ENCODE results near the gene TAF11L11. TPM values are rescaled to one million over a fixed set of nuclear protein-coding genes. Genes with fewer than 3 reads are reported as not detected.
"Not testable (repeated sequence)": the region's sequence is repeated elsewhere in the genome, so short reads cannot be mapped to it uniquely, and the experiment has no call there.

The TAF11L11 gene
- total RNA-seq, 2 experiments from 2014 or later: not detected

GRCh38 chr5:17631788-17632187 lies 27.8 kb downstream of the TAF11L11 start, which contains the start of gene TAF11L13:
TAF11L13 (plus strand) TSS chr5:17632088.
- ATAC-seq; intact Hi-C loops (cut with DNase I, micrococcal nuclease); CTCF ChIA-PET; POLR2A ChIA-PET; H3K4me3 Mint-ChIP-seq; H3K27ac Mint-ChIP-seq; H3K36me3 Mint-ChIP-seq (ENCODE audit: low read depth); H3K9me3 Mint-ChIP-seq (ENCODE audit: low read depth); DNase-seq; H3K27me3 Mint-ChIP-seq; H3K4me1 Mint-ChIP-seq: not testable (repeated sequence)

- H3K4me3 Mint-ChIP-seq: no peak within 1 kb of the TSS
- no peak for DNase-seq
- ChIA-PET CTCF (no interaction called here), POLR2A (no interaction called here)
- H3K9me3 Mint-ChIP-seq (ENCODE audit: low read depth): no peaks in the 10 kb centered on the region
- no peak for ATAC-seq
- H3K36me3 Mint-ChIP-seq (ENCODE audit: low read depth): no peaks in the 10 kb centered on the region
- H3K27ac Mint-ChIP-seq: no peak within 1 kb of the TSS
- H3K27me3 Mint-ChIP-seq: no peaks in the 10 kb centered on the region
- H3K4me1 Mint-ChIP-seq: no peaks in the 10 kb centered on the region
- intact Hi-C loops (cut with DNase I, micrococcal nuclease): no loop called here
Observed at GRCh38 chr5:17634160-17634559, 30.2 kb downstream of the TAF11L11 start, which contains the start of gene TAF11L14. TAF11L14 (plus strand) TSS chr5:17634460.

DNA sequence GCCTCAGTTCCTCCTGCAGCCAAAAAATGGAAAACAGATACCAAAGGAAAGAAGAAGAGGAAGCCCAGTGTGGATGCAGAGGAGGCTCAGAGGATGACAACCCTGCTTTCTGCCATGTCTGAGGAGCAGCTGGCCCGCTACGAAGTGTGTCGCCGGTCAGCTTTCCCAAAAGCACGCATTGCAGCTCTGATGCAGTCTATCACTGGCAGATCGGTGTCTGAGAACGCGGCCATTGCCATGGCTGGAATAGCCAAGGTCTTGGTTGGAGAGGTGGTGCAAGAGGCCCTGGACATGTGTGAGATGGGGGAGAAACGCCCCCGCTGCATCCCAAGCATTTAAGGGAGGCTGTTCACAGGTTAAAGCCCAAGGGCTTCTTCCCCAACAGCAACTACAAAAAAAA lies 45.2 kb downstream of the TAF11L11 start:
- POLR2A ChIA-PET; ATAC-seq; H3K27ac Mint-ChIP-seq; H3K36me3 Mint-ChIP-seq (ENCODE audit: low read depth); H3K27me3 Mint-ChIP-seq; DNase-seq; H3K4me1 Mint-ChIP-seq; H3K4me3 Mint-ChIP-seq; CTCF ChIA-PET; intact Hi-C loops (cut with DNase I, micrococcal nuclease): not testable (repeated sequence)
- H3K9me3 Mint-ChIP-seq (ENCODE audit: low read depth): peaks cover 12% of the 10 kb centered on the region

- intact Hi-C loops (cut with DNase I, micrococcal nuclease); CTCF ChIA-PET; ATAC-seq; POLR2A ChIA-PET; H3K36me3 Mint-ChIP-seq (ENCODE audit: low read depth); DNase-seq; H3K4me1 Mint-ChIP-seq; H3K27ac Mint-ChIP-seq; H3K4me3 Mint-ChIP-seq; H3K27me3 Mint-ChIP-seq: not testable (repeated sequence)
- H3K9me3 Mint-ChIP-seq (ENCODE audit: low read depth): peaks cover 13% of the 10 kb centered on the region
Observed at GRCh38 chr5:17655201-17655759, 51.3 kb downstream of the TAF11L11 start.

Other genes starting within 250 kb of the TAF11L11 start
- gene TAF11L2, start 106.0 kb upstream of the TAF11L11 start, total RNA-seq: not detected
- gene TAF11L3, start 85.8 kb upstream of the TAF11L11 start, total RNA-seq: not detected
- gene TAF11L4, start 82.4 kb upstream of the TAF11L11 start, total RNA-seq: not detected
- gene TAF11L5, start 78.9 kb upstream of the TAF11L11 start, total RNA-seq: not detected
- not detected for gene TAF11L6, start 75.5 kb upstream of the TAF11L11 start, total RNA-seq
- not detected for gene TAF11L7, start 18.4 kb upstream of the TAF11L11 start, total RNA-seq
- gene TAF11L8, start 13.2 kb upstream of the TAF11L11 start, total RNA-seq: not detected
- not detected for gene TAF11L9, start 9.8 kb upstream of the TAF11L11 start, total RNA-seq
- not detected for gene TAF11L10, start 6.4 kb upstream of the TAF11L11 start, total RNA-seq
- not detected for gene TAF11L12, start 6.2 kb downstream of the TAF11L11 start, total RNA-seq
- not detected for gene TAF11L13, start 27.9 kb downstream of the TAF11L11 start, total RNA-seq
- not detected for gene TAF11L14, start 30.3 kb downstream of the TAF11L11 start, total RNA-seq

Measured in activated CD4-positive, alpha-beta T cell treated with anti-CD3 and anti-CD28 coated beads for 36 hours (primary cell).